Measurements from ENCODE around the gene NUP50.

NUP50 gene

GRCh38 chr22:45196926-45197605 is 33.3 kb downstream of the NUP50 start:
- DNase-seq, result no peak

- DNase-seq, result no peak
These were observed 34.1 kb downstream of the NUP50 start for GRCh38 chr22:45197606-45198462.

GRCh38 chr22:45198463-45198795 is 34.7 kb downstream of the NUP50 start:
- no peak for DNase-seq

GRCh38 chr22:45199723-45200122 is 36.0 kb downstream of the NUP50 start:
- DNase-seq, result no peak

DNA sequence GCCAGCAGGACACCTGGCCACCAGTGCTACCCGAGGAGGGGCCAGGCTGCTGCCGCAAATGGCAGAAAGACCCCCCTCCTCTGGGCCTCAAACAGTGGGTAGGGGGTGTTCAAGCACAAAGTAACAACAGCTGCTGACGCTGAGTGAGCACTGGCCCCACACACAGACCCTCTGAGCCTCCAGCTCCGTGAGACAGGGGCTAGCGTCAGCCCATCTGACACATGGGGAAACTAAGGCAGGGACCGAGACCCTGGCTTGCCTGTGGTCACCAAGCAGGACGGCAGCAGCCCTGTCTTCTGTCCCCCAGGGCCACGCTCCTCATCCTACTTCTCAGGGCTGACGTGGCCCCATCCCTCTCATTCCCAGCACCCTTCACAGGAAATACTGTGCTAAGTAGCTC is 36.5 kb downstream of the NUP50 start:
- no peak for DNase-seq

DNA sequence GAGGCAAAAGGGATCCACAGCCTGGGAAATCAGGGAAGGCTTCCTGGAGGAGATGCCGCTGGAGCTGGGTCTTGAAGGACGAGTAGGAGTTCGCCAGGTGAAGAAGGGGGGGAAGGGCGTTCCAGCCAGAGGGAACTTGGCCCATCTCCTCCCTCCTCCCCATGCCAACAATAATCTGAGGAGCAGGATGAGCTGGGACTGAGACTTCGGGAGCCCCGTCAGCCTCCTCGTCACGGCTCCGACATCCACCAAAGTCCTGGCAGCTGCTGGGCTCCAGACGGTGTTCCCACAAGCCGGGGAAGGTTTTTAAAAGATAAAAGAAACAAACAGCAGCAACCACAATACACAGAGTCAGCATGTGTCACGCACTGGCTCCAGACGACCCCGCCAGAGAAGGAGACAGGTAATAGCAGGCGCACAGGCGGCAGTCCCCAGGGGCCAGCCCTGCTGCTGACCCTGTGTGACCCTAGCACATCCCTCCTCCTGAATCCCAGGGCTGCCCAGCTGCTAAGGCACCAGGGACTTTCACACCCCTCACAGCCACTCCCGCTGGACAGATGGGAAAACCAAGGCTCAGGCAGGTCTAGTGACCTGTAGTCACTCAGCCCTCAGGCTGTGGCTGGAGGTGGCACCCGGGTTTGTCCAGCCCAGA is 37.3 kb downstream of the NUP50 start:
- DNase-seq, result no peak

- DNase-seq, result no peak
These were observed 38.1 kb downstream of the NUP50 start for GRCh38 chr22:45201678-45202332.

- no peak for DNase-seq
These were observed 38.8 kb downstream of the NUP50 start for GRCh38 chr22:45202333-45203149.

GRCh38 chr22:45203150-45203951 is 39.6 kb downstream of the NUP50 start:
- DNase-seq, result no peak

- no peak for DNase-seq
These were observed 40.5 kb downstream of the NUP50 start for GRCh38 chr22:45204241-45204640.

DNA sequence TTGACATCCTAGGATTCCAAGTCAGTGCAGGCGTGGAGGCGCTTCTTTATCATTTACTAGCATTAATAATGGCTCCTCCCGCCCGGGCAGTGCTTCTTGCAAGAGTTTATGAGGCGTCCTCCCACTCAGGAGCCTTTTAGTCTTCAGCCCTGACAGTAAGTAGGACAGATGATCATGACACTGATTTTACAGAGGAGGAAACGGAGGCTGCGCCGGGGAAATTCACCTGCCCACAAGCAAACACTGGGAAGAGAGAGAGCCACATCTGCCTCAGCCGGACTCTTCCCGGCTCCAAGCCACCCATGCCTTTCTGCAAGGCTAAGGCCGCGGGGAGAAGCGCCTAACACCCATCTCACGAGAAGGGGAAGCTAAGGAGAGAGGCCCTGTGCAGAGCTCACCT is 41.1 kb downstream of the NUP50 start:
- DNase-seq, result no peak

DNA sequence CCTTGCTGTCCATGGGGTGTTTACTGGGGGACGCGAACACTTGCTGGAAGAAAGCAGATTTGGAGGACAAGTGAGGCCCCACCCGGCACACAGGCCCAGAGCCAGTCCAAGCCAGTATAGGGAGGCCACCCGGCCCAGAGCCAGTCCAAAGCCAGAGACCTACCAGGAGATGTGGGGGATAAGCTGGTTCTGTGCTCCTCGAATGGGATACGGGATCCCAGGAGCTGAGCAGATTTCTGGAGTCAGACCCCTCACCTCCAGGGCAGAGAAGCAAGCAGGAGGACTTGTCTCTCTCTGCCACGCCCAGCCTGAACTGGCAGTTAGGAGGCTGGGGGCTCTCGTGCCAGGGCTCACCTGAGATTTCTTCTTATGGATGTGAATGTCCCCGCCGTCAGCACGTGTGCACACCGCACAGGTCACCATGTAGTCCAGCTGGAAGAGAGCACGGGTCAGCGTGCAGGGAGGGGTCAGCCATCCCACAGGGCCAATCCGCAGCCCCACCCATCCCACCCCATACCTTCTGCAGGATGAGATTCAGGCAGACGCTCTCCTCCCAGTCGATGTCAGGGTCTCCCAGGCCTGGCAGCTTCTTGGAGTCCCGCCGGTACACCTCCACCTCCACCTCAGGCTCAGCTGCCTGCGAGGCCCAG is 41.7 kb downstream of the NUP50 start:
- no peak for DNase-seq

DNA sequence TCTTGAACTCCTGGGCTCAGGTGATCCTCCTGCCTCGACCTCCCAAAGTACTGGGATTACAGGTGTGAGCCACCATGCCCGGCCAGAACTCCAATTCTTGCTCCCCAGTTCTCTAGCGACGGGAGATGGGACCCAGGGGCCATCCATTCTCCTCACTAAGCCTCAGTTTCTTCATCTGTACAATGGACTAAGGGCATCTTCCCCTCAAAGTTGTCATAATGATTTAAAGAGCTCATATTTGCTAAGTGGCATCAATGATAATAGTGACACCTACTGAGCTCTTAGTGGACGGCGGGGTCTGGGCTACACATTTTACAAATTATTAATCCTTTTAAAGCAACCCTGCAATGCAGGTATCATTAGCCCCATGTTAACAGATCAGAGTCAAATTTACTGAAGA is 42.5 kb downstream of the NUP50 start:
- no peak for DNase-seq

DNA sequence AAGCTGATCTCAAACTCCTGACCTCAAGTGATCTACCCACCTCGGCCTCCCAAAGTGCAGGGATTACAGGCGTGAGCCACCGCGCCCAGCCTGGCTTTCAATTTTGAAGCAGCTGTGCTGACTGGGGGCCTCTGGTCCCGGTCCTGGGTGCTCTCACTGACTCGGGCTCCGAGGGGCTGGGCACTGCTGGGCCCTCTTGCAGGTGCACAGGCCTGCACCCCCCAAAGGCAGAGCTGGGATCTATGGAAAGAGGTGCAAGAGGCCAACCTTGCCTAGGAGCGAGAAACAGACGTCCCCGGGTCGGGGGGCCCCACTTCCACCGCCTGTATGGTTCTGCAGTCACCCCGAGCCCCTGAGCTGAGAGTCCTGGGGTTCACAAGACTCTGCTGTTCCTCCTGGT is 43.8 kb downstream of the NUP50 start:
- no peak for DNase-seq

DNA sequence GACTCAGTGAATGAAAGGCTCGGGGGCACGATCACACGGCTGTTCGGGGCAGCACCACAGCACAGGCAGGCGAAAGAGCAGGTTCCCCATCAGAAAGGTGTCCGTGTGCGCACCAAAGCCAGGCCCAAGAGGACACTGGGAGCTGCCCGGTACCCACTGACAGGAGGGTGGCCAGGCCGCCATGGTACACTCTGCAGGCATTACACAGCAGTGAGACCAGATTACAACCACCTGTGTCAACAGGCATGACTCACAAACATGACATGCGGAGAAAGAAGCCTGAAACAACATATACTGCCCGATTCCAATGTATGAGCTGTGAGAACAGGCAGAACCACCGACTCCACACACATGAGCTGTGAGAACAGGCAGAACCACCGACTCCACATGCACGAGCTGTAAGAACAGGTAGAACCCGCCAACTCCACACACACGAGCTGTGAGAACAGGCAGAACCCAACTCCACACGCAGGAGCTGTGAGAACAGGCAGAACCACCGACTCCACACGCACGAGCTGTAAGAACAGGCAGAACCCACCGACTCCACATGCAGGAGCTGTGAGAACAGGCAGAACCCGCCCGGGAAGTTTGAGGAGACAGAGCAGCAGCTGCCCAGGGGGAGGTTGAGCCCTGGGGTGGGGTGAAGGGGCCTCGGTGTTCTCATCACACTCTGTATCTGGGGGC is 44.4 kb downstream of the NUP50 start:
- DNase-seq, result no peak

GRCh38 chr22:45208696-45208992 is 44.9 kb downstream of the NUP50 start:
- DNase-seq, result no peak

- DNase-seq, result peak; percentile 17
These were observed 45.5 kb downstream of the NUP50 start for GRCh38 chr22:45208993-45209838.

GRCh38 chr22:45210174-45210573 is 46.4 kb downstream of the NUP50 start:
- no peak for DNase-seq

DNA sequence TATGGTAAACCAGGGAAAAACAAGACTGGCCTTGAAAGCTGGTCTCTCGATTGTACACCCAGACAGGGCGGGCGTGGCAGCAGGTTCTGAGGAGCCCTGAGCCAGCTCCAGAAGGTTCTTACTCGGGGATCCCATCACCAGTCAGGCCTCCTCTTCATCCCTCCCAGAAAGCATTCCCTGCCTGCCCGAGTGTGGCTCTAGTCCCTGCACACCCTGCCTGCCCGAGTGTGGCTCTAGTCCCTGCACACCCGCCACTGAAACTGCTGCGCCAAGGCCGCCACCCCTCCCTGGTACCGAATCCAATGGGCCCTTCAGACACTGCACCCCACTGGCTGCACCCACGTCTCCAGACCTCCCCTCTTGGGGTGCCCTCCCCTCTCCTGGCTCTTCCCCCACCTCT is 46.9 kb downstream of the NUP50 start:
- DNase-seq, result no peak

DNA sequence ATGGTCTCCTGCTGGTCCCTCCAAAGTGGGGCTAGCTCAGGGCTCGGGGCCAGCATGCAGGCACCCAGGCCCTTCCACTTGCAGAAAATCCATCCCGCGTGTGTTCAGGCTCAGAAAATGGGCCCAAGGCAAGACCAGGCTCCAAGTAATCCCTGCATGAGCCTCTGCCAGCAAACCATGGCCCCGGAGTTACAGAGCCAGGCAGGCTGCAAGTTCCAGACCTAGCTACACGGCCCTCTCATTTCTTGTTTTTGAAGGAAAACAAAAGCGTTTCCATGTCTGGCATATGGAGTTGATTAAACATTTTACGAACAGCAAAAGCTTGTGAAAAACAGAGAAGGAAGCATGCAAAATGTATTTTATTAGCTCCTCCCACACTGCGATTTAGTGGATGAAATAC is 47.3 kb downstream of the NUP50 start:
- DNase-seq, result no peak
